Measurements from ENCODE around the gene DHX9. TPM values are rescaled to one million over a fixed set of nuclear protein-coding genes. Genes with fewer than 3 reads are reported as not detected.
A peak's percentile ranks its signal among the peaks of the same experiment; 100 is the strongest.

DHX9 gene
- total and polyA plus RNA-seq, 8 donors = 29.0 to 196 (median 54.5) TPM

- H3K27me3 ChIP-seq = no peaks in the 10 kb centered on the region
- no peak for DNase-seq
- no peak for TF ChIP-seq CTCF (IDR thresholded peaks at IDR 0.05)
- TF ChIP-seq POLR2AphosphoS5 (IDR thresholded peaks at IDR 0.05) = no peak
- no peak for TF ChIP-seq EP300 (IDR thresholded peaks at IDR 0.05)
- no peak for TF ChIP-seq POLR2A (IDR thresholded peaks at IDR 0.05)
- no peak overlapping the region for H3K27ac ChIP-seq
- intact Hi-C loops (cut with DNase I; ENCODE audit: low total_unique reads) = no loop called here
- H3K36me3 ChIP-seq = peaks cover 72 to 98% (median 94%) of the 10 kb centered on the region in 4 donors
- H3K9me3 ChIP-seq = no peaks in the 10 kb centered on the region
- peaks cover 0 to 14% (median 0%) of the 10 kb centered on the region in 4 donors for H3K4me1 ChIP-seq
- H3K4me3 ChIP-seq = no peak overlapping the region
Measured at GRCh38 chr1:182884872-182885271, 45.7 kb downstream of the DHX9 start.

- Histone ChIP-seq H3K27me3 (no peaks in the 10 kb centered on the region), H3K4me1 (peaks cover 0 to 14% (median 3%) of the 10 kb centered on the region in 4 donors), H3K4me3 (no peak overlapping the region), H3K9me3 (no peaks in the 10 kb centered on the region), H3K27ac (no peak overlapping the region), H3K36me3 (peaks cover 65 to 91% (median 87%) of the 10 kb centered on the region in 4 donors)
- TF ChIP-seq POLR2AphosphoS5 (IDR thresholded peaks at IDR 0.05) = no peak
- no peak for TF ChIP-seq EP300 (IDR thresholded peaks at IDR 0.05)
- no peak for TF ChIP-seq CTCF (IDR thresholded peaks at IDR 0.05)
- WGBS, 5 donors = 91 to 97% (median 94%) methylated on average over 3 of the region's 3 CpGs
- intact Hi-C loops (cut with DNase I; ENCODE audit: low total_unique reads) = no loop called here
- no peak for DNase-seq
Measured at GRCh38 chr1:182885591-182885990, 46.4 kb downstream of the DHX9 start.

- Histone ChIP-seq H3K27ac (no peak overlapping the region), H3K27me3 (no peaks in the 10 kb centered on the region), H3K36me3 (peaks cover 53 to 77% (median 73%) of the 10 kb centered on the region in 4 donors), H3K4me1 (peaks cover 0 to 14% (median 8%) of the 10 kb centered on the region in 4 donors), H3K4me3 (no peak overlapping the region), H3K9me3 (no peaks in the 10 kb centered on the region)
- 94 to 98% (median 97%) methylated on average over 11 of the region's 11 CpGs for WGBS, 5 donors
- intact Hi-C loops (cut with DNase I; ENCODE audit: low total_unique reads) = no loop called here
- TF ChIP-seq EP300 (IDR thresholded peaks at IDR 0.05) = no peak
- TF ChIP-seq CTCF (IDR thresholded peaks at IDR 0.05) = no peak
- no peak for TF ChIP-seq POLR2AphosphoS5 (IDR thresholded peaks at IDR 0.05)
- no peak for TF ChIP-seq POLR2A (IDR thresholded peaks at IDR 0.05)
- DNase-seq = no peak
Measured at GRCh38 chr1:182886985-182887384, 47.8 kb downstream of the DHX9 start.

- DNase-seq = no peak
- no peak overlapping the region for H3K27ac ChIP-seq
- intact Hi-C loops (cut with DNase I; ENCODE audit: low total_unique reads) = no loop called here
- H3K4me3 ChIP-seq = no peak overlapping the region
- H3K27me3 ChIP-seq = no peaks in the 10 kb centered on the region
- 72 to 82% (median 75%) methylated on average over 7 of the region's 7 CpGs for WGBS, 5 donors
- peaks cover 34 to 57% (median 54%) of the 10 kb centered on the region in 4 donors for H3K36me3 ChIP-seq
- H3K9me3 ChIP-seq = no peaks in the 10 kb centered on the region
- peaks cover 0 to 14% (median 8%) of the 10 kb centered on the region in 4 donors for H3K4me1 ChIP-seq
- no peak for TF ChIP-seq CTCF (IDR thresholded peaks at IDR 0.05)
- peak in 1 of 3 donors; percentile 28 for TF ChIP-seq POLR2AphosphoS5 (IDR thresholded peaks at IDR 0.05)
Measured at GRCh38 chr1:182888736-182889531, 49.8 kb downstream of the DHX9 start.
